Endothelial cell of umbilical vein (primary cell): Measurements from ENCODE around the gene PGK2. TPM values are rescaled to one million over a fixed set of nuclear protein-coding genes. Genes with fewer than 3 reads are reported as not detected.

ENCODE experiments used
- BruUV-seq: library from RNA; stranded (reverse); fragments of 400-500 nt; replicated peaks from 2 replicates; lab custom pipeline; 2021; lab: Mats Ljungman, UMichigan
- CTCF ChIA-PET: fragments of 300-600, 350-600 bp; sonication (Branson Sonifier 250); formaldehyde crosslinking; loops from one replicate; lab custom pipeline; 2021; ENCODE audit warnings: antibody characterized with exemption, inconsistent platforms; lab: Charles Lee
- POLR2A ChIA-PET: fragments of 300-600, 350-600 bp; sonication (Branson Sonifier 250); formaldehyde crosslinking; loops from one replicate; lab custom pipeline; 2021; ENCODE audit warnings: antibody characterized with exemption, inconsistent platforms; lab: Charles Lee
- DNase-seq: peaks from one replicate; pipeline ENCODE4 v3.0.0-alpha.2; 2011; ENCODE audit warnings: low read depth, low spot score
- FAIRE-seq: peaks from 2 replicates; lab custom pipeline; 2011; peaks lifted over from hg19 to GRCh38; lab: Jason Lieb, UNC
- H2AFZ ChIP-seq: 2 replicates; pipeline ENCODE4 v1.6.0; 2012; ENCODE audit warnings: low read depth, low read length, control low read depth, inconsistent platforms
- H3K27ac ChIP-seq: 2 replicates; pipeline ENCODE4 v1.5.1; 2011; ENCODE audit warnings: low read depth, mild to moderate bottlenecking, control low read depth, low read length, moderate library complexity; ENCODE audit not compliant: insufficient read depth
- H3K27me3 ChIP-seq, 2 experiments: 2 replicates each; pipeline versions ENCODE4 v1.6.0 to v1.6.1; 2011; ENCODE audit warnings: low read length in 2 of 2, mixed read lengths in 1 of 2; ENCODE audit not compliant: control insufficient read depth in 2 of 2, insufficient read depth in 2 of 2
- H3K36me3 ChIP-seq, 2 experiments: 2 replicates in 1 of 2; 3 replicates in 1 of 2; pipeline ENCODE4 v1.5.1; 2011; ENCODE audit warnings: low read length in 2 of 2, mild to moderate bottlenecking in 1 of 2, moderate library complexity in 1 of 2; ENCODE audit not compliant: control insufficient read depth in 2 of 2, insufficient read depth in 2 of 2; ENCODE audit errors: extremely low read depth in 1 of 2
- H3K4me1 ChIP-seq: 3 replicates; pipeline ENCODE4 v1.5.1; 2011; ENCODE audit warnings: mild to moderate bottlenecking, low read length; ENCODE audit not compliant: control insufficient read depth, insufficient read depth; ENCODE audit errors: extremely low read depth
- H3K4me2 ChIP-seq: 2 replicates; pipeline ENCODE4 v1.6.1; 2011; ENCODE audit warnings: low read length, control low read depth, mixed read lengths; ENCODE audit not compliant: insufficient read depth
- H3K4me3 ChIP-seq, 3 experiments: fragments of 200-600 bp in 1 of 3; sonication (generic), shearing (Covaris generic) in 1 of 3; replicated peaks in 1 of 3; 2 replicates each; pipeline ENCODE4 v1.5.1; 2011 to 2016; ENCODE audit warnings: control low read depth in 3 of 3, low read length in 3 of 3, mild to moderate bottlenecking in 2 of 3, inconsistent platforms in 1 of 3, low read depth in 1 of 3, moderate library complexity in 1 of 3; ENCODE audit not compliant: insufficient read depth in 1 of 3
- H3K79me2 ChIP-seq: 2 replicates; pipeline ENCODE4 v1.6.0; 2012; ENCODE audit warnings: low read length, inconsistent platforms; ENCODE audit not compliant: control insufficient read depth, insufficient read depth
- H3K9ac ChIP-seq: replicated peaks from 2 replicates; pipeline ENCODE3; 2011; ENCODE audit warnings: low read length, control low read depth; ENCODE audit not compliant: insufficient read depth; ENCODE audit errors: extremely low read depth
- H3K9me1 ChIP-seq: replicated peaks from 3 replicates; pipeline ENCODE4 v1.6.0; 2011; ENCODE audit warnings: mild to moderate bottlenecking, low read length; ENCODE audit not compliant: control insufficient read depth, insufficient read depth; ENCODE audit errors: extremely low read depth
- H3K9me3 ChIP-seq: replicated peaks from 2 replicates; pipeline ENCODE4 v1.5.1; 2012; ENCODE audit warnings: low read length, inconsistent platforms; ENCODE audit not compliant: control insufficient read depth, insufficient read depth
- H4K20me1 ChIP-seq: replicated peaks from 2 replicates; pipeline ENCODE3; 2011; ENCODE audit warnings: mild to moderate bottlenecking, low read length; ENCODE audit not compliant: control insufficient read depth, insufficient read depth; ENCODE audit errors: extremely low read depth
- EZH2 ChIP-seq: IDR thresholded peaks from 2 replicates; pipeline ENCODE4 v1.6.1; 2012; ENCODE audit warnings: borderline replicate concordance, low read depth, mild to moderate bottlenecking, moderate library complexity, low read length, inconsistent platforms; ENCODE audit not compliant: severe bottlenecking
- FOS ChIP-seq: IDR thresholded peaks from 2 replicates; pipeline ENCODE4 v1.6.1; 2011; ENCODE audit warnings: mild to moderate bottlenecking, low read length, moderate library complexity, borderline replicate concordance; ENCODE audit not compliant: insufficient read depth
- GATA2 ChIP-seq: IDR thresholded peaks from 2 replicates; pipeline ENCODE4 v1.7.0; 2011; ENCODE audit warnings: low read depth, mild to moderate bottlenecking, moderate library complexity, mixed read lengths, low read length; ENCODE audit not compliant: insufficient read length, insufficient read depth
- JUN ChIP-seq: IDR thresholded peaks from 2 replicates; pipeline ENCODE4 v1.6.1; 2011; ENCODE audit warnings: borderline replicate concordance, low read depth; ENCODE audit not compliant: insufficient read length, insufficient read depth
- MYC ChIP-seq: IDR thresholded peaks from one replicate; pipeline ENCODE4 v1.6.1; 2011; ENCODE audit warnings: mild to moderate bottlenecking, low read depth, low read length
- POLR2A ChIP-seq: IDR thresholded peaks from 2 replicates; pipeline ENCODE4 v1.6.1; 2012; ENCODE audit warnings: low read depth, mild to moderate bottlenecking, control low read depth, low read length
- POLR2AphosphoS5 ChIP-seq: IDR thresholded peaks from 2 replicates; pipeline ENCODE4 v1.6.1; 2012; ENCODE audit warnings: low read depth, mild to moderate bottlenecking, control low read depth, low read length, moderate library complexity; ENCODE audit not compliant: insufficient read depth
- dilution Hi-C: fragments of 300-500 bp; cut with MboI; formaldehyde crosslinking; loops from one replicate; pipeline ENCODE4 v1.15.0; 2019; ENCODE audit warnings: low sequenced_read_pairs; ENCODE audit not compliant: extremely low pct_ligation_motif_present
- intact Hi-C: fragments of 100-400 bp; cut with micrococcal nuclease; formaldehyde crosslinking; loops from one replicate; pipeline ENCODE4 v1.10.0; 2022
- polyA plus RNA-seq, 4 experiments: library from polyadenylated mRNA; depleted of rRNA in 3 of 4; stranded (reverse) in 3 of 4; unstranded in 1 of 4; fragments of >200 nt; gene quantifications; 2 replicates each; pipeline versions ENCODE4 v1.2.1 to v1.2.3, GENCODE V29; 2011 to 2012; ENCODE audit warnings: missing spikeins in 1 of 4
- total RNA-seq: library from RNA; stranded (reverse); gene quantifications from 2 replicates; pipeline ENCODE4 v1.2.3, GENCODE V29; 2021
- TF ChIP-seq, protein P1 (sequence below), 2 donors: IDR thresholded peaks; 1 replicate in 1 of 2; 2 replicates in 1 of 2; pipeline ENCODE4 v1.5.1; 2011; ENCODE audit warnings: low read length in 2 of 2, mild to moderate bottlenecking in 2 of 2, moderate library complexity in 2 of 2, control low read depth in 1 of 2, inconsistent platforms in 1 of 2, low read depth in 1 of 2; ENCODE audit not compliant: insufficient read depth in 1 of 2; ENCODE audit errors: extremely low read depth in 1 of 2
- TF ChIP-seq, protein P2 (sequence below): IDR thresholded peaks from 2 replicates; pipeline ENCODE4 v1.6.1; 2011; ENCODE audit not compliant: insufficient read depth, insufficient read length

PGK2 gene
- total and polyA plus RNA-seq, 2 donors (not counting 3 experiments of a cell fraction or from before 2014, with no cell fraction given), result not detected

DNA sequence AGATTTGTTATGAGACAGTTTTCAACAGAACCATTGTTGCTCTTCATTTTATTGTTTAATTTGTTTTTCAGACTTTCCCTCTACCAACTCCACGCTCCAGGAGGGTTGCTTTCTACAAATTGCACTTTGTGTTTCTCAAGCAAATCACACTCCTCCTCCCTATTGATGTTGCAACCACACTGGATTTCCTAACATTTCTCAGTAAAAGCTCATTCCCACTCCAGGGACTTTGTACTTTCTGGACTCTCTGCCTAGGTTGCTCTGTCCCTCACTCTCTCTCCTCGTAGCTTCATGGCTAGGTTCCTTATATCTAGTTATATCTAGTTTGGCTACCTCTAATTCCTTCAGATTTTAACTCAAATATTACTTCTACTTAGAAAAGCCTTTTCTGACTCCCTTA lies 20.3 kb downstream of the PGK2 start:
- Histone ChIP-seq H3K27ac (no peak overlapping the region), H4K20me1 (no peaks in the 10 kb centered on the region), H3K9me3 (no peaks in the 10 kb centered on the region), H3K4me2 (no peak overlapping the region), H3K27me3 (no peaks in the 10 kb centered on the region), H3K4me1 (no peaks in the 10 kb centered on the region), H3K4me3 (no peak overlapping the region), H3K79me2 (no peaks in the 10 kb centered on the region), H3K9me1 (no peaks in the 10 kb centered on the region), H2AFZ (no peak overlapping the region), H3K36me3 (no peaks in the 10 kb centered on the region), H3K9ac (no peak overlapping the region)
- no peak for DNase-seq
- no peak for FAIRE-seq
- CTCF ChIA-PET, result no interaction called here
- TF ChIP-seq EZH2 (no peak), MYC (no peak), POLR2AphosphoS5 (no peak)
- BruUV-seq, result no TSS peak
- dilution Hi-C loops (no loop called here), intact Hi-C loops (no loop called here)
- POLR2A ChIA-PET, result no interaction called here

DNA sequence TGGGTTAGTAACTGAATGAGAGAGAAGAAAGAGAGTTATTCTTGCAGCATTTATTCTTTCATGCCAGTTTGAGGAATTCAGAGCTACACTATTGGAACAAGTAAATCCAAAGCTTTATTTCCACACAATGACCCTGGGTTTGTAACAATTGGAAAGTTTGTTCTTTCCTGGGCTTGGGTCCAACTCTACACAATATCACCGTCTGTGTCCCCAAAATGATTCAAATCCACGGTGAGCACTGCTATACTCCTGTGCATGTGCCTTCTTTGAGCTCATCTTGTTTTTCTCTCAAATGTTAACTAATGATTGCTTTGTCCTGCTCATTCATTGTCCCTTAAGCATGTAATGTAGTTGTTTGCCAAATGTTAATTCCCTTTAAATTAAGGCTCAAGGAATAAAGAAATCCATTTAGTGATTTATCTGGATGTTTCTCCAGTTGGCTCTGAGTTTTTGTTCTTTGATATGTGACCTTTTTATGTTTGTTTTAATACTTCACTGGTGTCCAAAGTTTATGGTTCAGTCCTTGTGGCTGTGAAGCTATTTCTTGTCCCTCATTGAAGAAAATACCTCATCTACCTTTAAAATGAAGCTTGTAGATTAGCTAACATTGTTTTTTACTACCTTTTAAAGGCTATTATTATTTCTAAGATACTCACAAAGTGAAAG lies 22.4 kb downstream of the PGK2 start:
- intact Hi-C loops, result no loop called here
- no peak overlapping the region for H3K4me2 ChIP-seq
- no TSS peak for BruUV-seq
- ChIA-PET POLR2A (no interaction called here), CTCF (no interaction called here)
- H3K79me2 ChIP-seq, result no peaks in the 10 kb centered on the region
- no peak overlapping the region for H3K27ac ChIP-seq
- H3K9ac ChIP-seq, result no peak overlapping the region
- H3K36me3 ChIP-seq, result no peaks in the 10 kb centered on the region
- no peak for DNase-seq
- TF ChIP-seq POLR2AphosphoS5 (no peak), JUN (no peak), MYC (no peak), FOS (no peak), GATA2 (no peak), POLR2A (no peak), EZH2 (no peak)
- TF ChIP-seq, protein P1, sequence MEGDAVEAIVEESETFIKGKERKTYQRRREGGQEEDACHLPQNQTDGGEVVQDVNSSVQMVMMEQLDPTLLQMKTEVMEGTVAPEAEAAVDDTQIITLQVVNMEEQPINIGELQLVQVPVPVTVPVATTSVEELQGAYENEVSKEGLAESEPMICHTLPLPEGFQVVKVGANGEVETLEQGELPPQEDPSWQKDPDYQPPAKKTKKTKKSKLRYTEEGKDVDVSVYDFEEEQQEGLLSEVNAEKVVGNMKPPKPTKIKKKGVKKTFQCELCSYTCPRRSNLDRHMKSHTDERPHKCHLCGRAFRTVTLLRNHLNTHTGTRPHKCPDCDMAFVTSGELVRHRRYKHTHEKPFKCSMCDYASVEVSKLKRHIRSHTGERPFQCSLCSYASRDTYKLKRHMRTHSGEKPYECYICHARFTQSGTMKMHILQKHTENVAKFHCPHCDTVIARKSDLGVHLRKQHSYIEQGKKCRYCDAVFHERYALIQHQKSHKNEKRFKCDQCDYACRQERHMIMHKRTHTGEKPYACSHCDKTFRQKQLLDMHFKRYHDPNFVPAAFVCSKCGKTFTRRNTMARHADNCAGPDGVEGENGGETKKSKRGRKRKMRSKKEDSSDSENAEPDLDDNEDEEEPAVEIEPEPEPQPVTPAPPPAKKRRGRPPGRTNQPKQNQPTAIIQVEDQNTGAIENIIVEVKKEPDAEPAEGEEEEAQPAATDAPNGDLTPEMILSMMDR (IDR thresholded peaks at IDR 0.05; ENCODE audit: extremely low read depth in 1 of 2, insufficient read depth in 1 of 2, low read depth in 1 of 2, low read length in 2 of 2), result no peak
- TF ChIP-seq, protein P2, sequence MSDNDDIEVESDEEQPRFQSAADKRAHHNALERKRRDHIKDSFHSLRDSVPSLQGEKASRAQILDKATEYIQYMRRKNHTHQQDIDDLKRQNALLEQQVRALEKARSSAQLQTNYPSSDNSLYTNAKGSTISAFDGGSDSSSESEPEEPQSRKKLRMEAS, result no peak
- no peak overlapping the region for H2AFZ ChIP-seq
- no peaks in the 10 kb centered on the region for H3K9me1 ChIP-seq
- dilution Hi-C loops, result no loop called here
- no peaks in the 10 kb centered on the region for H3K9me3 ChIP-seq
- FAIRE-seq, result no peak
- no peak overlapping the region for H3K4me3 ChIP-seq
- H3K27me3 ChIP-seq, result no peaks in the 10 kb centered on the region
- H4K20me1 ChIP-seq, result no peaks in the 10 kb centered on the region
- H3K4me1 ChIP-seq, result no peaks in the 10 kb centered on the region
